Lung (tissue), 12 donors: ENCODE results near the gene COL15A1. TPM values are rescaled to one million over a fixed set of nuclear protein-coding genes. Genes with fewer than 3 reads are reported as not detected.

Source experiments
- ATAC-seq: fragments of 200-7000 bp; cut with Tn5 transposase; one replicate; pipeline ENCODE4 v1.9.1; 2020; ENCODE audit warnings: moderate number of reproducible peaks; ENCODE audit not compliant: insufficient read depth, low FRiP score
- DNase-seq, 3 donors: peaks; one replicate each; pipeline ENCODE4 v3.0.0-alpha.2; 2013 to 2017
- H3K27ac ChIP-seq, 2 donors: one replicate each; pipeline ENCODE4 v1.5.1; 2013; ENCODE audit warnings: mild to moderate bottlenecking in 2 of 2, moderate library complexity in 2 of 2, control low read depth in 1 of 2, inconsistent platforms in 1 of 2, low read depth in 1 of 2, low read length in 1 of 2
- H3K27me3 ChIP-seq, 3 donors: one replicate each; pipeline ENCODE4 v1.5.1; 2013; ENCODE audit warnings: low read length in 2 of 3; ENCODE audit not compliant: control insufficient read depth in 3 of 3, insufficient read depth in 3 of 3
- H3K36me3 ChIP-seq, 4 donors: one replicate each; pipeline ENCODE4 v1.5.1; 2013; ENCODE audit warnings: low read length in 4 of 4, mild to moderate bottlenecking in 1 of 4, moderate library complexity in 1 of 4; ENCODE audit not compliant: control insufficient read depth in 4 of 4, insufficient read depth in 4 of 4
- H3K4me1 ChIP-seq, 5 donors: one replicate each; pipeline ENCODE4 v1.5.1; 2013; ENCODE audit warnings: low read length in 5 of 5, mild to moderate bottlenecking in 2 of 5, moderate library complexity in 1 of 5; ENCODE audit not compliant: control insufficient read depth in 5 of 5, insufficient read depth in 5 of 5
- H3K4me3 ChIP-seq: one replicate; pipeline ENCODE4 v1.5.1; 2013; ENCODE audit warnings: mild to moderate bottlenecking, control low read depth, moderate library complexity
- H3K9ac ChIP-seq, 2 donors: one replicate each; pipeline ENCODE4 v1.5.1; 2013; ENCODE audit warnings: low read length in 2 of 2, control low read depth in 1 of 2; ENCODE audit not compliant: insufficient read depth in 1 of 2
- H3K9me3 ChIP-seq, 4 donors: one replicate each; pipeline ENCODE4 v1.5.1; 2013; ENCODE audit warnings: low read length in 3 of 4, mild to moderate bottlenecking in 1 of 4, moderate library complexity in 1 of 4; ENCODE audit not compliant: control insufficient read depth in 4 of 4, insufficient read depth in 3 of 4
- CTCF ChIP-seq: IDR thresholded peaks from 2 replicates; pipeline ENCODE4 v1.5.1; 2012; ENCODE audit warnings: mild to moderate bottlenecking; ENCODE audit errors: control extremely low read depth, extremely low read depth
- WGBS, 2 donors: extraction: QIAGEN DNeasy Blood & Tissue Kit; methylation state at CpG; one replicate each; pipeline ENCODE4 v1.1.7; 2013; 5-methylcytosine and 5-hydroxymethylcytosine counted together
- polyA plus RNA-seq, 2 donors: library from polyadenylated mRNA; stranded (reverse); fragments of 200-250 nt; gene quantifications; one replicate each; pipeline ENCODE4 v1.2.1, GENCODE V29; 2013
- total RNA-seq, 2 donors: library from RNA; depleted of rRNA in 1 of 2; stranded (reverse); fragments of >200 nt in 1 of 2; gene quantifications; one replicate each; pipeline ENCODE4 v1.2.1, GENCODE V29; 2014 to 2021
- donor health status: control.
- donor health status: control.
- donor health status: Bipolar disorder and iron deficiency.
- donor health status: healthy.
- donor health status: DM: yes; HTN: yes; CAD: no.

The COL15A1 gene
- total and polyA plus RNA-seq, 4 donors, result 2.9 to 40.5 (median 8.5) TPM

- Histone ChIP-seq H3K27ac (no peak overlapping the region), H3K27me3 (peaks cover 0 to 2% (median 0%) of the 10 kb centered on the region in 3 donors), H3K36me3 (no peaks in the 10 kb centered on the region), H3K9me3 (no peaks in the 10 kb centered on the region), H3K4me1 (peaks cover 0 to 3% (median 0%) of the 10 kb centered on the region in 5 donors), H3K4me3 (no peak overlapping the region), H3K9ac (no peak overlapping the region)
- DNase-seq (peak in 1 of 3 donors; percentile 11), ATAC-seq (no peak)
- no peak for TF ChIP-seq CTCF
- 50 to 64% methylated on average over 3 of the region's 3 CpGs for WGBS, 2 donors
These were observed 8.6 kb upstream of the COL15A1 start for GRCh38 chr9:98935071-98935505.

GRCh38 chr9:98940276-98940675, 3.4 kb upstream of the COL15A1 start:
- TF ChIP-seq CTCF, result no peak
- no peak overlapping the region for H3K9ac ChIP-seq
- H3K36me3 ChIP-seq, result no peaks in the 10 kb centered on the region
- H3K27ac ChIP-seq, result no peak overlapping the region
- H3K4me1 ChIP-seq, result peaks cover 0 to 8% (median 0%) of the 10 kb centered on the region in 5 donors
- WGBS, 2 donors, result 31 to 43% methylated on average over 3 of the region's 3 CpGs
- H3K4me3 ChIP-seq, result no peak overlapping the region
- H3K9me3 ChIP-seq, result no peaks in the 10 kb centered on the region
- H3K27me3 ChIP-seq, result peaks cover 0 to 28% (median 22%) of the 10 kb centered on the region in 3 donors
- ATAC-seq (no peak), DNase-seq (peak; percentile 25 to 49 (median 33))

- Histone ChIP-seq H3K27ac (no peak overlapping the region), H3K36me3 (no peaks in the 10 kb centered on the region), H3K9ac (no peak overlapping the region), H3K4me3 (no peak overlapping the region), H3K27me3 (peaks cover 0 to 41% (median 30%) of the 10 kb centered on the region in 3 donors), H3K9me3 (no peaks in the 10 kb centered on the region), H3K4me1 (peaks cover 0 to 8% (median 0%) of the 10 kb centered on the region in 5 donors)
- TF ChIP-seq CTCF, result no peak
- WGBS, 2 donors, result 89 to 91% methylated on average over 8 of the region's 8 CpGs
- ATAC-seq, result no peak
- no peak for DNase-seq
These were observed 1.7 kb upstream of the COL15A1 start for GRCh38 chr9:98941946-98942523.
